HG02759 (cell line): ENCODE results near the gene IGFBP6.
A peak's percentile ranks its signal among the peaks of the same experiment; 100 is the strongest.
"Not testable (repeated sequence)": the region's sequence is repeated elsewhere in the genome, so short reads cannot be mapped to it uniquely, and the experiment has no call there.

Experiments used
- ATAC-seq: cut with Tn5 transposase; IDR thresholded peaks from one replicate; pipeline ENCODE4 v1.9.1; 2021; ENCODE audit warnings: mild to moderate bottlenecking, moderate library complexity; ENCODE audit not compliant: unreplicated experiment

Gene IGFBP6

GRCh38 chr12:53095596-53095895 lies 1.9 kb upstream of the IGFBP6 start:
- not testable (repeated sequence) for ATAC-seq

- no peak for ATAC-seq
Observed at GRCh38 chr12:53096089-53096741, 1.3 kb upstream of the IGFBP6 start.

- ATAC-seq: no peak
Observed at GRCh38 chr12:53096759-53097158, 708 bp upstream of the IGFBP6 start.

GRCh38 chr12:53097207-53097563 lies 282 bp upstream of the IGFBP6 start:
- ATAC-seq: no peak

- no peak for ATAC-seq
Observed at GRCh38 chr12:53098354-53098981, 1.0 kb downstream of the IGFBP6 start.

GRCh38 chr12:53099071-53099882 lies 1.8 kb downstream of the IGFBP6 start:
- no peak for ATAC-seq

- no peak for ATAC-seq
Observed at GRCh38 chr12:53100466-53101151, 3.1 kb downstream of the IGFBP6 start.

GRCh38 chr12:53101266-53101665 lies 3.8 kb downstream of the IGFBP6 start:
- ATAC-seq: no peak

- no peak for ATAC-seq
Observed at GRCh38 chr12:53101931-53102781, 4.7 kb downstream of the IGFBP6 start.

- peak; percentile 63 for ATAC-seq
Observed at GRCh38 chr12:53102883-53103807, 5.7 kb downstream of the IGFBP6 start, which contains the start of gene SOAT2. SOAT2 (plus strand) TSS chr12:53103486; CDS start chr12:53103578, 92 bp downstream.

- ATAC-seq: no peak
Observed at GRCh38 chr12:53103860-53104305, 6.4 kb downstream of the IGFBP6 start.

- no peak for ATAC-seq
Observed at GRCh38 chr12:53105256-53105655, 7.8 kb downstream of the IGFBP6 start.

- ATAC-seq: no peak
Observed at GRCh38 chr12:53105712-53106439, 8.4 kb downstream of the IGFBP6 start.

- no peak for ATAC-seq
Observed at GRCh38 chr12:53107122-53107521, 9.7 kb downstream of the IGFBP6 start.

- not testable (repeated sequence) for ATAC-seq
Observed at GRCh38 chr12:53112431-53112830, 15.0 kb downstream of the IGFBP6 start.

GRCh38 chr12:53113136-53113705 lies 15.8 kb downstream of the IGFBP6 start:
- no peak for ATAC-seq

- ATAC-seq: no peak
Observed at GRCh38 chr12:53113951-53114350, 16.5 kb downstream of the IGFBP6 start.

- ATAC-seq: no peak
Observed at GRCh38 chr12:53115112-53115890, 17.8 kb downstream of the IGFBP6 start.
